HCT116 (cell line): ENCODE data around the gene FMN1. TPM values are rescaled to one million over a fixed set of nuclear protein-coding genes. Genes with fewer than 3 reads are reported as not detected.

ENCODE experiments used
- ATAC-seq: fragments of 200-7000 bp; cut with Tn5 transposase; 2 replicates; pipeline ENCODE4 v1.9.1; 2020; ENCODE audit warnings: mild to moderate bottlenecking, moderate library complexity
- BruUV-seq: library from RNA; stranded (reverse); fragments of 400-500 nt; replicated peaks from 2 replicates; lab custom pipeline; 2021; lab: Mats Ljungman, UMichigan
- CTCF ChIA-PET: fragments of 300-600 bp; sonication (Branson Sonifier 250); formaldehyde crosslinking; loops from one replicate; lab custom pipeline; 2021; ENCODE audit warnings: antibody characterized with exemption; lab: Charles Lee
- POLR2A ChIA-PET: fragments of 300-600, 350-600 bp; sonication (Branson Sonifier 250); formaldehyde crosslinking; loops from one replicate; lab custom pipeline; 2021; ENCODE audit warnings: antibody characterized with exemption; lab: Charles Lee
- RAD21 ChIA-PET, 2 experiments: fragments of 300-600 bp; sonication (Branson Sonifier 250); formaldehyde crosslinking; loops; one replicate each; lab custom pipeline; 2023; ENCODE audit warnings: low total read pairs in 2 of 2; ENCODE audit not compliant: uncharacterized antibody in 2 of 2, unreplicated experiment in 2 of 2, low non-redundant PET in 1 of 2; lab: Charles Lee
- DNase-seq: peaks from one replicate; pipeline ENCODE4 v3.0.0-alpha.2; 2010; ENCODE audit warnings: low read depth, low spot score
- H2AFZ ChIP-seq: fragments of 200-600 bp; shearing (Covaris generic), sonication (generic); 2 replicates; pipeline ENCODE4 v1.6.1; 2017; ENCODE audit warnings: low read depth, mixed run types, mixed read lengths, antibody characterized with exemption, low read length; ENCODE audit not compliant: poor library complexity, severe bottlenecking
- H3K27ac ChIP-seq: 2 replicates; pipeline ENCODE4 v1.5.1; 2012; ENCODE audit warnings: low read depth, low read length
- H3K27me3 ChIP-seq: fragments of 200-600 bp; sonication (generic); 2 replicates; pipeline ENCODE4 v1.6.1; 2016; ENCODE audit warnings: mixed run types, low read length, mixed read lengths; ENCODE audit not compliant: insufficient read depth
- H3K36me3 ChIP-seq, 2 experiments: fragments of 200-500 bp in 1 of 2; fragments of 200-600 bp in 1 of 2; sonication (Bioruptor generic) in 1 of 2; sonication (generic) in 1 of 2; 2 replicates each; pipeline versions ENCODE4 v1.5.1 to v1.6.1; 2014 to 2016; ENCODE audit warnings: low read length in 2 of 2, inconsistent platforms in 1 of 2, mixed read lengths in 1 of 2, mixed run types in 1 of 2; ENCODE audit not compliant: insufficient read depth in 2 of 2, control insufficient read depth in 1 of 2
- H3K4me1 ChIP-seq, 2 experiments: fragments of 200-600 bp in 1 of 2; sonication (generic) in 1 of 2; 2 replicates each; pipeline versions ENCODE4 v1.5.1 to v1.6.1; 2012 to 2017; ENCODE audit warnings: low read length in 2 of 2, inconsistent platforms in 1 of 2, mild to moderate bottlenecking in 1 of 2, mixed read lengths in 1 of 2, mixed run types in 1 of 2, moderate library complexity in 1 of 2; ENCODE audit not compliant: insufficient read depth in 2 of 2, control insufficient read depth in 1 of 2
- H3K4me2 ChIP-seq: fragments of 200-600 bp; sonication (generic); 2 replicates; pipeline ENCODE4 v1.6.1; 2017; ENCODE audit warnings: mixed run types, low read length, mixed read lengths
- H3K4me3 ChIP-seq, 2 experiments: fragments of 200-600 bp in 1 of 2; sonication (generic) in 1 of 2; replicated peaks in 1 of 2; 2 replicates each; pipeline ENCODE4 v1.5.1; 2011 to 2016; ENCODE audit warnings: low read length in 2 of 2, control low read depth in 1 of 2, low read depth in 1 of 2, mild to moderate bottlenecking in 1 of 2, mixed read lengths in 1 of 2, mixed run types in 1 of 2
- H3K79me2 ChIP-seq: fragments of 200-600 bp; sonication (generic); 2 replicates; pipeline ENCODE4 v1.6.1; 2017; ENCODE audit warnings: mild to moderate bottlenecking, mixed run types, low read length, moderate library complexity, mixed read lengths; ENCODE audit not compliant: insufficient read depth
- H3K9ac ChIP-seq: fragments of 200-600 bp; sonication (generic); 2 replicates; pipeline ENCODE4 v1.6.1; 2016; ENCODE audit warnings: low read length, mixed read lengths
- H3K9me2 ChIP-seq: fragments of 200-600 bp; sonication (generic), shearing (Covaris generic); 2 replicates; pipeline ENCODE4 v1.6.1; 2017; ENCODE audit warnings: mixed run types, mild to moderate bottlenecking, moderate library complexity; ENCODE audit not compliant: insufficient read depth
- H3K9me3 ChIP-seq, 2 experiments: fragments of 200-500 bp in 1 of 2; fragments of 200-600 bp in 1 of 2; sonication (Bioruptor generic) in 1 of 2; sonication (generic) in 1 of 2; 2 replicates each; pipeline ENCODE4 v1.6.1; 2014 to 2017; ENCODE audit warnings: low read length in 2 of 2, mixed read lengths in 2 of 2, inconsistent platforms in 1 of 2, low read depth in 1 of 2, mild to moderate bottlenecking in 1 of 2, mixed run types in 1 of 2, moderate library complexity in 1 of 2; ENCODE audit not compliant: control insufficient read depth in 1 of 2, insufficient read depth in 1 of 2
- H4K20me1 ChIP-seq: fragments of 200-600 bp; sonication (generic), shearing (Covaris generic); 2 replicates; pipeline ENCODE4 v1.6.1; 2017; ENCODE audit warnings: mixed run types, mild to moderate bottlenecking, moderate library complexity; ENCODE audit not compliant: insufficient read depth
- EGR1 ChIP-seq: IDR thresholded peaks from 2 replicates; pipeline ENCODE4 v1.6.1; 2012; ENCODE audit warnings: low read depth
- ELF1 ChIP-seq: IDR thresholded peaks from 2 replicates; pipeline ENCODE4 v1.6.1; 2012; ENCODE audit warnings: low read depth, borderline replicate concordance
- FOSL1 ChIP-seq: IDR thresholded peaks from 2 replicates; pipeline ENCODE4 v1.6.1; 2012; ENCODE audit warnings: low read depth
- JUND ChIP-seq: IDR thresholded peaks from 2 replicates; pipeline ENCODE4 v1.6.1; 2012
- MAX ChIP-seq: IDR thresholded peaks from 2 replicates; pipeline ENCODE4 v1.6.1; 2012
- POLR2AphosphoS5 ChIP-seq: IDR thresholded peaks from 2 replicates; pipeline ENCODE4 v1.6.1; 2011; ENCODE audit warnings: mild to moderate bottlenecking, low read depth, low read length, moderate library complexity
- RAD21 ChIP-seq: IDR thresholded peaks from 2 replicates; pipeline ENCODE4 v1.6.1; 2012; ENCODE audit warnings: low read depth, mild to moderate bottlenecking
- SIN3A ChIP-seq: IDR thresholded peaks from 2 replicates; pipeline ENCODE4 v1.6.1; 2012; ENCODE audit warnings: low read depth
- SP1 ChIP-seq: IDR thresholded peaks from 2 replicates; pipeline ENCODE4 v1.6.1; 2012; ENCODE audit warnings: low read depth
- SRF ChIP-seq: IDR thresholded peaks from 2 replicates; pipeline ENCODE4 v1.6.1; 2012; ENCODE audit warnings: low read depth
- YY1 ChIP-seq: IDR thresholded peaks from 2 replicates; pipeline ENCODE4 v1.6.1; 2011; ENCODE audit warnings: low read length, low read depth, moderate library complexity, mild to moderate bottlenecking; ENCODE audit not compliant: insufficient replicate concordance; ENCODE audit errors: extremely low read depth
- ZFX ChIP-seq: fragments of 450-650 bp; IDR thresholded peaks from 2 replicates; pipeline ENCODE4 v1.6.1; 2017
- ZNF274 ChIP-seq: fragments of 200-500 bp; sonication (Bioruptor generic); IDR thresholded peaks from 2 replicates; pipeline ENCODE4 v1.6.1; 2014; ENCODE audit warnings: mild to moderate bottlenecking, low read depth, low read length, inconsistent platforms
- intact Hi-C: fragments of 100-400 bp; cut with micrococcal nuclease; formaldehyde crosslinking; loops from 2 replicates; pipeline ENCODE4 v1.10.0; 2022
- total RNA-seq: library from RNA; stranded (reverse); gene quantifications from one replicate; pipeline ENCODE4 v1.2.1, GENCODE V29; 2021; ENCODE audit not compliant: unreplicated experiment
- TF ChIP-seq, protein P1 (sequence below): IDR thresholded peaks from 2 replicates; pipeline ENCODE4 v1.6.1; 2012
- TF ChIP-seq, protein P2 (sequence below): IDR thresholded peaks from 2 replicates; pipeline ENCODE4 v1.6.1; 2012; ENCODE audit warnings: low read depth
- TF ChIP-seq, protein P3 (sequence below): IDR thresholded peaks from 2 replicates; pipeline ENCODE4 v1.6.1; 2011; ENCODE audit warnings: mild to moderate bottlenecking, low read length, moderate library complexity; ENCODE audit not compliant: insufficient replicate concordance; ENCODE audit errors: extremely low read depth
- TF ChIP-seq, protein P4 (sequence below), 3 experiments: fragments of 200-600 bp in 1 of 3; sonication (generic) in 1 of 3; IDR thresholded peaks in 2 of 3; conservative IDR thresholded peaks in 1 of 3; 2 replicates each; pipeline ENCODE4 v1.5.1; 2012 to 2017; ENCODE audit warnings: low read depth in 2 of 3, low read length in 2 of 3, antibody characterized with exemption in 1 of 3, borderline replicate concordance in 1 of 3, control low read depth in 1 of 3, mild to moderate bottlenecking in 1 of 3, mixed read lengths in 1 of 3, mixed run types in 1 of 3, moderate library complexity in 1 of 3; ENCODE audit not compliant: insufficient read depth in 1 of 3

Gene FMN1
- total RNA-seq, 1 experiment from 2014 or later, result 0.39 TPM

DNA sequence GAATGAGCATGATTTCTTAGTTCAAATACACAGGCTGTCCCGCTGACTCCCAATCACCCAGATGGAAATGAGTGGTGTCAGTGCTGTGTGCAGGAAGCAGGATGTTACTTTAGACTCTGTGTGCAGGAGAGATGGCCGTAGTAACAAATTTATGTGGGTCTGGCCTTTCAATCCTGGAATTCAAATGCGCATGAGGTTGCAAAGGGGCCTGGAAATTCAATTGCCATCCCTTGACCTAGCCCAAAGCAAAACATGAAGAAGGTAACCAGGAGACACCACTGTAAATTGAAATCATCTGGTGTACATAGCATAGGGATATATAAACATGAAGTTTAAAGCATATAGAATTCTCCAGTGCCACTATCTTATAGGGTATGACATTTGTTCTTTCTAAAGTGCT is 443.5 kb downstream of the FMN1 start:
- Histone ChIP-seq H3K9me2 (no peaks in the 10 kb centered on the region), H3K4me1 (no peaks in the 10 kb centered on the region), H3K79me2 (no peaks in the 10 kb centered on the region), H3K36me3 (no peaks in the 10 kb centered on the region), H2AFZ (no peak overlapping the region)
- ChIA-PET RAD21 (no interaction called here), CTCF (no interaction called here), POLR2A (no interaction called here)
- ATAC-seq (no peak), DNase-seq (no peak)
- TF ChIP-seq POLR2AphosphoS5 (no peak), SIN3A (no peak), RAD21 (no peak), FOSL1 (no peak), SRF (no peak), ZNF274 (no peak), MAX (no peak), ELF1 (no peak), ZFX (no peak), SP1 (no peak), EGR1 (no peak), YY1 (no peak), JUND (no peak)
- TF ChIP-seq, protein P1, sequence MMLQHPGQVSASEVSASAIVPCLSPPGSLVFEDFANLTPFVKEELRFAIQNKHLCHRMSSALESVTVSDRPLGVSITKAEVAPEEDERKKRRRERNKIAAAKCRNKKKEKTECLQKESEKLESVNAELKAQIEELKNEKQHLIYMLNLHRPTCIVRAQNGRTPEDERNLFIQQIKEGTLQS, result no peak
- TF ChIP-seq, protein P2, sequence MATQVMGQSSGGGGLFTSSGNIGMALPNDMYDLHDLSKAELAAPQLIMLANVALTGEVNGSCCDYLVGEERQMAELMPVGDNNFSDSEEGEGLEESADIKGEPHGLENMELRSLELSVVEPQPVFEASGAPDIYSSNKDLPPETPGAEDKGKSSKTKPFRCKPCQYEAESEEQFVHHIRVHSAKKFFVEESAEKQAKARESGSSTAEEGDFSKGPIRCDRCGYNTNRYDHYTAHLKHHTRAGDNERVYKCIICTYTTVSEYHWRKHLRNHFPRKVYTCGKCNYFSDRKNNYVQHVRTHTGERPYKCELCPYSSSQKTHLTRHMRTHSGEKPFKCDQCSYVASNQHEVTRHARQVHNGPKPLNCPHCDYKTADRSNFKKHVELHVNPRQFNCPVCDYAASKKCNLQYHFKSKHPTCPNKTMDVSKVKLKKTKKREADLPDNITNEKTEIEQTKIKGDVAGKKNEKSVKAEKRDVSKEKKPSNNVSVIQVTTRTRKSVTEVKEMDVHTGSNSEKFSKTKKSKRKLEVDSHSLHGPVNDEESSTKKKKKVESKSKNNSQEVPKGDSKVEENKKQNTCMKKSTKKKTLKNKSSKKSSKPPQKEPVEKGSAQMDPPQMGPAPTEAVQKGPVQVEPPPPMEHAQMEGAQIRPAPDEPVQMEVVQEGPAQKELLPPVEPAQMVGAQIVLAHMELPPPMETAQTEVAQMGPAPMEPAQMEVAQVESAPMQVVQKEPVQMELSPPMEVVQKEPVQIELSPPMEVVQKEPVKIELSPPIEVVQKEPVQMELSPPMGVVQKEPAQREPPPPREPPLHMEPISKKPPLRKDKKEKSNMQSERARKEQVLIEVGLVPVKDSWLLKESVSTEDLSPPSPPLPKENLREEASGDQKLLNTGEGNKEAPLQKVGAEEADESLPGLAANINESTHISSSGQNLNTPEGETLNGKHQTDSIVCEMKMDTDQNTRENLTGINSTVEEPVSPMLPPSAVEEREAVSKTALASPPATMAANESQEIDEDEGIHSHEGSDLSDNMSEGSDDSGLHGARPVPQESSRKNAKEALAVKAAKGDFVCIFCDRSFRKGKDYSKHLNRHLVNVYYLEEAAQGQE, result no peak
- TF ChIP-seq, protein P3, sequence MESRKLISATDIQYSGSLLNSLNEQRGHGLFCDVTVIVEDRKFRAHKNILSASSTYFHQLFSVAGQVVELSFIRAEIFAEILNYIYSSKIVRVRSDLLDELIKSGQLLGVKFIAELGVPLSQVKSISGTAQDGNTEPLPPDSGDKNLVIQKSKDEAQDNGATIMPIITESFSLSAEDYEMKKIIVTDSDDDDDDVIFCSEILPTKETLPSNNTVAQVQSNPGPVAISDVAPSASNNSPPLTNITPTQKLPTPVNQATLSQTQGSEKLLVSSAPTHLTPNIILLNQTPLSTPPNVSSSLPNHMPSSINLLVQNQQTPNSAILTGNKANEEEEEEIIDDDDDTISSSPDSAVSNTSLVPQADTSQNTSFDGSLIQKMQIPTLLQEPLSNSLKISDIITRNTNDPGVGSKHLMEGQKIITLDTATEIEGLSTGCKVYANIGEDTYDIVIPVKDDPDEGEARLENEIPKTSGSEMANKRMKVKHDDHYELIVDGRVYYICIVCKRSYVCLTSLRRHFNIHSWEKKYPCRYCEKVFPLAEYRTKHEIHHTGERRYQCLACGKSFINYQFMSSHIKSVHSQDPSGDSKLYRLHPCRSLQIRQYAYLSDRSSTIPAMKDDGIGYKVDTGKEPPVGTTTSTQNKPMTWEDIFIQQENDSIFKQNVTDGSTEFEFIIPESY, result no peak
- TF ChIP-seq, protein P4, sequence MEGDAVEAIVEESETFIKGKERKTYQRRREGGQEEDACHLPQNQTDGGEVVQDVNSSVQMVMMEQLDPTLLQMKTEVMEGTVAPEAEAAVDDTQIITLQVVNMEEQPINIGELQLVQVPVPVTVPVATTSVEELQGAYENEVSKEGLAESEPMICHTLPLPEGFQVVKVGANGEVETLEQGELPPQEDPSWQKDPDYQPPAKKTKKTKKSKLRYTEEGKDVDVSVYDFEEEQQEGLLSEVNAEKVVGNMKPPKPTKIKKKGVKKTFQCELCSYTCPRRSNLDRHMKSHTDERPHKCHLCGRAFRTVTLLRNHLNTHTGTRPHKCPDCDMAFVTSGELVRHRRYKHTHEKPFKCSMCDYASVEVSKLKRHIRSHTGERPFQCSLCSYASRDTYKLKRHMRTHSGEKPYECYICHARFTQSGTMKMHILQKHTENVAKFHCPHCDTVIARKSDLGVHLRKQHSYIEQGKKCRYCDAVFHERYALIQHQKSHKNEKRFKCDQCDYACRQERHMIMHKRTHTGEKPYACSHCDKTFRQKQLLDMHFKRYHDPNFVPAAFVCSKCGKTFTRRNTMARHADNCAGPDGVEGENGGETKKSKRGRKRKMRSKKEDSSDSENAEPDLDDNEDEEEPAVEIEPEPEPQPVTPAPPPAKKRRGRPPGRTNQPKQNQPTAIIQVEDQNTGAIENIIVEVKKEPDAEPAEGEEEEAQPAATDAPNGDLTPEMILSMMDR (IDR thresholded peaks at IDR 0.05 in 2 of 3, conservative IDR thresholded peaks at IDR 0.05 in 1 of 3; ENCODE audit: borderline replicate concordance in 1 of 3, insufficient read depth in 1 of 3, low read depth in 2 of 3, low read length in 2 of 3), result no peak
- TF ChIP-seq, all 23 proteins: peak for 0
- no TSS peak for BruUV-seq
- H3K27ac ChIP-seq, result no peak overlapping the region
- no peaks in the 10 kb centered on the region for H4K20me1 ChIP-seq
- no peaks in the 10 kb centered on the region for H3K27me3 ChIP-seq
- no peak overlapping the region for H3K4me3 ChIP-seq
- intact Hi-C loops, result no loop called here
- H3K9me3 ChIP-seq, result no peaks in the 10 kb centered on the region
- H3K9ac ChIP-seq, result no peak overlapping the region
- H3K4me2 ChIP-seq, result no peak overlapping the region
